ENCODE data around the gene SMIM27.

The SMIM27 gene

GRCh38 chr9:32581512-32582143 lies 29.5 kb downstream of the SMIM27 start:
- Histone ChIP-seq H3K79me2 (ENCODE audit: insufficient read depth, low read depth) (no peaks in the 10 kb centered on the region), H4K20me1 (ENCODE audit: insufficient read depth) (no peaks in the 10 kb centered on the region), H2AFZ (ENCODE audit: low read depth) (no peak overlapping the region; the same call in 1 of the 2 replicates), H3K27me3 (ENCODE audit: insufficient read depth, low read depth) (no peaks in the 10 kb centered on the region), H3K27ac (no peak overlapping the region), H3K4me3 (IDR thresholded peaks at IDR 0.05; ENCODE audit: insufficient read depth, low read depth, low read length) (no peak overlapping the region), H3K36me3 (ENCODE audit: insufficient read depth) (no peaks in the 10 kb centered on the region), H3K4me1 (ENCODE audit: low read depth, poor library complexity, severe bottlenecking) (no peaks in the 10 kb centered on the region), H3K9ac (no peak overlapping the region), H3K4me2 (no peak overlapping the region)
- TF ChIP-seq CTCF (conservative IDR thresholded peaks at IDR 0.05; ENCODE audit: low read depth, low read length), result peak; percentile 67

- H4K20me1 ChIP-seq (ENCODE audit: insufficient read depth), result no peaks in the 10 kb centered on the region
- no peaks in the 10 kb centered on the region for H3K36me3 ChIP-seq (ENCODE audit: insufficient read depth)
- H3K4me1 ChIP-seq (ENCODE audit: low read depth, poor library complexity, severe bottlenecking), result no peaks in the 10 kb centered on the region
- no peak overlapping the region for H2AFZ ChIP-seq (ENCODE audit: low read depth)
- no peak overlapping the region for H3K9ac ChIP-seq
- no peak for TF ChIP-seq CTCF (conservative IDR thresholded peaks at IDR 0.05; ENCODE audit: low read depth, low read length)
- H3K79me2 ChIP-seq (ENCODE audit: insufficient read depth, low read depth), result no peaks in the 10 kb centered on the region
- H3K4me3 ChIP-seq (IDR thresholded peaks at IDR 0.05; ENCODE audit: insufficient read depth, low read depth, low read length), result no peak overlapping the region
- H3K27me3 ChIP-seq (ENCODE audit: insufficient read depth, low read depth), result no peaks in the 10 kb centered on the region
- no peak overlapping the region for H3K27ac ChIP-seq
- no peak overlapping the region for H3K4me2 ChIP-seq
These were observed 32.7 kb downstream of the SMIM27 start for GRCh38 chr9:32584784-32585183.

GRCh38 chr9:32587901-32588300 lies 35.8 kb downstream of the SMIM27 start:
- Histone ChIP-seq H4K20me1 (ENCODE audit: insufficient read depth) (no peaks in the 10 kb centered on the region), H3K36me3 (ENCODE audit: insufficient read depth) (no peaks in the 10 kb centered on the region), H2AFZ (ENCODE audit: low read depth) (no peak overlapping the region), H3K79me2 (ENCODE audit: insufficient read depth, low read depth) (no peaks in the 10 kb centered on the region), H3K4me1 (ENCODE audit: low read depth, poor library complexity, severe bottlenecking) (no peaks in the 10 kb centered on the region), H3K27me3 (ENCODE audit: insufficient read depth, low read depth) (no peaks in the 10 kb centered on the region), H3K9ac (no peak overlapping the region), H3K4me3 (IDR thresholded peaks at IDR 0.05; ENCODE audit: insufficient read depth, low read depth, low read length) (no peak overlapping the region), H3K4me2 (no peak overlapping the region), H3K27ac (no peak overlapping the region)
- no peak for TF ChIP-seq CTCF (conservative IDR thresholded peaks at IDR 0.05; ENCODE audit: low read depth, low read length)

GRCh38 chr9:32589083-32589723 lies 37.1 kb downstream of the SMIM27 start:
- Histone ChIP-seq H3K27me3 (ENCODE audit: insufficient read depth, low read depth) (no peaks in the 10 kb centered on the region), H2AFZ (ENCODE audit: low read depth) (no peak overlapping the region), H3K79me2 (ENCODE audit: insufficient read depth, low read depth) (no peaks in the 10 kb centered on the region), H4K20me1 (ENCODE audit: insufficient read depth) (no peaks in the 10 kb centered on the region), H3K27ac (no peak overlapping the region), H3K4me2 (no peak overlapping the region), H3K4me1 (ENCODE audit: low read depth, poor library complexity, severe bottlenecking) (no peaks in the 10 kb centered on the region), H3K36me3 (ENCODE audit: insufficient read depth) (no peaks in the 10 kb centered on the region), H3K9ac (no peak overlapping the region), H3K4me3 (IDR thresholded peaks at IDR 0.05; ENCODE audit: insufficient read depth, low read depth, low read length) (no peak overlapping the region)
- 0 out of 2 replicates have a peak, but pooled peaks have one; percentile 30 for TF ChIP-seq CTCF (conservative IDR thresholded peaks at IDR 0.05; ENCODE audit: low read depth, low read length)

Measured in KMS-11 (cell line).